HG02973 (cell line): ENCODE data around the gene TNFAIP8L2.
A peak's percentile ranks its signal among the peaks of the same experiment; 100 is the strongest.

ENCODE experiments used
- ATAC-seq: cut with Tn5 transposase; IDR thresholded peaks from one replicate; pipeline ENCODE4 v1.9.1; 2021; ENCODE audit warnings: moderate library complexity; ENCODE audit not compliant: unreplicated experiment

Gene TNFAIP8L2

GRCh38 chr1:151145304-151146071 is 11.0 kb upstream of the TNFAIP8L2 start:
- ATAC-seq = no peak

GRCh38 chr1:151146072-151146411 is 10.4 kb upstream of the TNFAIP8L2 start:
- ATAC-seq = no peak

- ATAC-seq = peak; percentile 96
Observed at GRCh38 chr1:151146412-151147131, 9.9 kb upstream of the TNFAIP8L2 start, which contains the start of gene SEMA6C. SEMA6C (minus strand) TSS chr1:151146631; CDS start chr1:151142621, 4,010 bp downstream.

DNA sequence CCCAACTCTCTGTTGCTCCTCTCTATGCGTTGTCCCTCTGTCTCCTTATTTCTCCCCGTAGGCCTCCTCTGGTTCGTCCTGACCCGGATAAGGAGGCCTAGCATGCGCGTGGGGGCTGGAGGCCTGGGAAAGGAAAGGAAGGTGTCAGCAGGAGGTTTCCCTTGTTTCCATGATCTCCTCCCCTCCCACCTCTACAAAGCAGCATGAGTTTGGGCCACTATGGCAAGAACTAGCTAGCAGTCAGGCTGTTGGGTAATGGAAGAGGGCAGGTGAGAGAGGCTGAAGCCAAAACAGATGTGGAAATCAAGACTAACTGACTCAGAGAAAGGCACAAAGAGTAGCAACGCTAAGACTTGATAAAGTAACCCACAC is 9.3 kb upstream of the TNFAIP8L2 start:
- no peak for ATAC-seq

DNA sequence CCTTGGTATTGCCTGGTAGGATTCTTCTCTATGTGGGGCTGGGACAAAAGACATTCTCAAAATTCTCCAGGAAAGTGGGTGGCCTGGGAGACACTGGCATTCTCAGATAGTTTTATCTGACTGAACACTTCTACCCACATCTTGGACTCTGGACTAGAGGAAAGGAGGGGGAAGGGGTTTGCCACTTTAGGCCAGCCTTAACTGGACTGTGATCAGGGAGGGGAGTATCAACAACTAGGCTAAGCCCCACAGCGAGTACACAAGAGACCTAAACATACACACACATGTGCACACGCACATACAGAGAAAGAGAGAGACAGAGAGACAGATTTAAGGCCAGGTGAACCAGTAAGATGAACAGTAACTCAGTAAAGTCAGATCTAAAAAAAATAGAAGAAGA is 8.8 kb upstream of the TNFAIP8L2 start:
- no peak for ATAC-seq

DNA sequence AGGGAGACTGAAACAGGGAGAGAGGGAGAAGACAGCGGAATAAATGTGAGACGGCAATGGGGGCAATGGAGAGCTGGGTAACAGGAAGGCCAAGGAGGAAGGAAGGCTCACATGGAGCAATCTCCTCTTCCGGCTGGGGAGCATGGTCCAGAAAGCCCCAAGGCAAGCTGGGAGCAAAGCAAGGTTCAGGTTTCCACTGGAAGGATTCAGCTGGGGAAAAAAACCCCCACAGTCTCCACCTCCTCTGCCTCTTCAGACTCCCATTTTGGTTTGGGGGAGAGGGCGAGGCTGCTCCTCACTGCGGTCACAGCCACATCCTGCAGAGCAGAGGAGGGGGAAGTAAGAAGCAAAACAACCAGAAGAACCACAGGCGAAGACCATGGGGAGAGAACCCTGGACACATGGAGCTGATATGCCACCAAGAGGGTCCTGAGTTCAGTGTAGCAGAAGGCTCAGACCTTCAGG is 650 bp downstream of the TNFAIP8L2 start:
- ATAC-seq = no peak

- ATAC-seq = no peak
Observed at GRCh38 chr1:151158326-151158725, 1.9 kb downstream of the TNFAIP8L2 start.

DNA sequence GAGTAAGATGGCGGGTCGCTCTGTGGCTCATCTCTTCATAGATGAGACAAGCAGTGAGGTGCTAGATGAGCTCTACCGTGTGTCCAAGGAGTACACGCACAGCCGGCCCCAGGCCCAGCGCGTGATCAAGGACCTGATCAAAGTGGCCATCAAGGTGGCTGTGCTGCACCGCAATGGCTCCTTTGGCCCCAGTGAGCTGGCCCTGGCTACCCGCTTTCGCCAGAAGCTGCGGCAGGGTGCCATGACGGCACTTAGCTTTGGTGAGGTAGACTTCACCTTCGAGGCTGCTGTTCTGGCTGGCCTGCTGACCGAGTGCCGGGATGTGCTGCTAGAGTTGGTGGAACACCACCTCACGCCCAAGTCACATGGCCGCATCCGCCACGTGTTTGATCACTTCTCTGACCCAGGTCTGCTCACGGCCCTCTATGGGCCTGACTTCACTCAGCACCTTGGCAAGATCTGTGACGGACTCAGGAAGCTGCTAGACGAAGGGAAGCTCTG is 2.4 kb downstream of the TNFAIP8L2 start:
- ATAC-seq = no peak

DNA sequence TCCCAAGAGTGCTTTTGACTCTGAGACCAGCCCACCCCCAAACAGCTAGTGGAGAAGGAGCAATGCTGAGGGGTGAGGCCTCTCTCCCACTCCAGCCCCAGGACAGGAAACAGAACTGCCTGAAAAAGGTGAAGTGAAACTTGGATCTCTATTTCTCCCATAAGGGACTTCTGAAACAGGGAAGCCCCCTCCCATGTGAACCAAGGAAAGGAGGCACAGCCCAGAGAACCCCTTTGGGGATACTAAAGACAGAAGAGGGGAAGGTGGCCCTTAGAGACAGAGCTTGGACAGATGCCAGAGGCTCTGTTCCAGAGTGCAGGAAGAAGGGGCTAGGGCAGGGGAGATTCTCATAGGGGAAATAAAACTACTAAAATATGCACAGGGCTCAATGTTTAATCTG is 2.9 kb downstream of the TNFAIP8L2 start:
- ATAC-seq = no peak

DNA sequence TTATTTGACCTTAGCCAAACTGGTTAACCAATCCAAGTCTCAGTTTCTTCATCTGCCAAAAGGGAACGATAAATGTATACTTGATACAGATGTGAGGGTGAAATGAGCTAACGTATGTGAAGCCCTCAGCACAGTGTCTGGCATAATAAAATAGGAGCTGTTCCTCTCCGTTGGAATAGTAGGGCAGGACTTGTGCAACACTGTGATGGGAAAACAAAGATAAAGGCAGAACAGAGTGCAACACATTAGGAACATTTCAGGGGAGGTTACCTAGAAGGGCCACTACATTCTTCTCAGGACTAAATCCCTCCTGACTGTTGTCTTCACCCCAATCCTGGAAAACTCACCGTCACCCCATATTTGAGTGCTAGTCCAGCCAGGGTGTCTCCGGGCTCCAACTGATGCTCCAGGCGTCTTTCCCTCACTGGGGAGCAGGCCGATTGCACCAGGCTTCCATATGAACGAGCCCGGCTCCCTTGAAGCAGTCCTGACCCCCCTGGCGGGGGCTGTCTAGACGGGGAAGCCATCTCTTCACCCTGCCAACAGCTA is 8.4 kb downstream of the TNFAIP8L2 start:
- no peak for ATAC-seq

DNA sequence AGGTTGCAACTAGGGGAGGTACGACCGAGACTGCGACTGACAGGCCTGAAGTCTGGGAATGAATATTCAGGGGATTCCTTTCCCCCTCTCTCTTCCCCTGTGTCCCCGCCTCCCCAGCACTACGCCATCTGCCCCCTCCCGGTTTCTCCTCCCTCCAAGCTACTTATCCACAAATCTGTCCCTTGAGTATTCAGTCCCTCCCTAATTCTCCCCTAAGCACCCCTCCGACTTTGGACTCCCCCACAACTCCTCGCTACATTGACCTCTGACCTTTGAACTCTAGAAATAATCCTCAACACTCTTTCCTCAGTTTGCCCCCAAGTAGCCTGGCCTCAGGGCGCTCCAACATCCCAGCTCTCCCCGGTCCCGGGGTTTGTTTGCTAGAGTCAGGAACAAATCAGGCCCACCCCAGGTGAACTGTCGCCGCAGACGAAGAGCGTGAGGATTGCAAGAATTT is 8.9 kb downstream of the TNFAIP8L2 start:
- no peak for ATAC-seq

GRCh38 chr1:151165738-151166504 is 9.5 kb downstream of the TNFAIP8L2 start, which contains the start of the genes LYSMD1 and SCNM1:
LYSMD1 (minus strand) TSS chr1:151165902; CDS start chr1:151165258, 644 bp downstream.
SCNM1 (plus strand) TSS chr1:151166144; CDS start chr1:151166153, 9 bp downstream.
- ATAC-seq = peak; percentile 73

DNA sequence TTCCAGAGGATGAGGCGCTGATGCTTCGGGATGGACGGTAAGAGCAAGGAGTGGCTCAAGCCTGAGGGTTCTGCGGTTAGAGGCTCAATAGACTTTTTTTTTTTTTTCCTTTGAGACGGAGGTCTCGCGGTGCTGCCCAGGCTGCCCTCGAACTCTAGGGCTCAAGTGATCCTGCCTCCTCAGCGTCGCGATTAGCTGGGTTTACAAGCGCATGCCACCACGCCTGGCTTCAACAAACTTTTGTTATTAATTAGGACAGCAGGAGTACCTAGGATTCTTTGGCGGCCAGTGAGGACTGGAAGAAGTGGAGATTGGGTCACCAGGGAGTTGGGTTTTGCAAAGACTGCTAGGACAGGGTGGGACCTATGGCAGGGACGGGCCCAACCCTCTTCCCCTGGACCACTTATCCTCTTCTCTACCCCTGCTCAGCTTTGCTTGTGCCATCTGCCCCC is 10.1 kb downstream of the TNFAIP8L2 start:
- no peak for ATAC-seq

- ATAC-seq = no peak
Observed at GRCh38 chr1:151167116-151167515, 10.7 kb downstream of the TNFAIP8L2 start.

DNA sequence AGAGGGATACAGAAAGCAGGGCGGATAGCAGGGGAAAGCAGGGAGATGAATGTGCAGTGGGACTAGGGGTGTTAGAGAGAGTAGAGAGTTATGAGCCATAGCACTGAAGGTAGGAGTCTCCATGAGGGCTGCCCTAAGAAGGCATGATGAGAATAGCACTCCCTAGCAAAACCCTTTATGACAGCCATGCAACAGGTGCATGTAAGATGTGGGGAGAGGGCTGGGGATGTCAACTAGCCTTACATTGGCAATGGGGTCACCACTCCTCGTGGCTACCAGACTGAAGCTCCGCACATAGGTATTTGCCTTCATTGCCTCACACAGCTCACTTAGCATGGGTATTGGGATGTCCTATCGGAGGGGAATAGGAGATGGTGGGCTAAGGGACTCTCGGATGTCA is 14.7 kb downstream of the TNFAIP8L2 start:
- ATAC-seq = no peak

DNA sequence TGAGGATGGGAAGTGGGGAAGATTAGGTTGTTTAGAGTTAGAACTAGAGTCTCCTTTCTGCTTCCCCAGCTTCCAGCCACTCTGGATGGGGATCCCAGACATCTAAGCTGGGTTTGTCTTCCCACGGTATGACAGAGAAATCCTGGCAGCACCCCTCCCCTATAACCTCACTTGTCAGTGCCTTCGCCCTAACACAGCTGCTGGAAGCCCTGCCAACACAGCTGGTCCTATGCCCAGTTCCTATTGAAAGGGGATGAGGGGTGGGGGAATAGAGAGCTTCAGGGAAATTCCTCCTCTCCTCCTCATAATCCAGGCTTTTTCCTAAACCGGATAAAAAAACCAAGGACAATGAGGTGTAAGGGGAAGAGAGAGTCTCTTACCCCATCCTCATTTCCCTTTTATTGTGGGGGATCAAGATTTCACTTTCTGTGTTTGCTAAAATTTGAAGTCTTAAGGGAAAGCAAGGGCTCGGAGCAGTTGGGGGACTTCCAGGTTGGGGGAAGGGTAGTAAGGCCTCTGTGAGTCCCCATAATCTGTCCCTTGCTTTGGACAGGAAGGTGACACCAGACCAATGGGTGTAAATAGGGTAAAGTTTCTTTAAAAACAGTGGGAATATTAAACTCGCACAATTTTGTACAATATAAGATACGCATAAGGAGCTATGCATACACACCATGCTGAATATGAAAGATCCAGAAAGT is 18.7 kb downstream of the TNFAIP8L2 start:
- no peak for ATAC-seq

- no peak for ATAC-seq
Observed at GRCh38 chr1:151175863-151176262, 19.4 kb downstream of the TNFAIP8L2 start, which contains the start of gene TMOD4. TMOD4 (minus strand) TSS chr1:151175981; CDS start chr1:151174875, 1,106 bp downstream.

- ATAC-seq = no peak
Observed at GRCh38 chr1:151176514-151177045, 20.1 kb downstream of the TNFAIP8L2 start.

GRCh38 chr1:151184211-151184610 is 27.8 kb downstream of the TNFAIP8L2 start:
- ATAC-seq = no peak

- no peak for ATAC-seq
Observed at GRCh38 chr1:151187205-151187604, 30.8 kb downstream of the TNFAIP8L2 start.
